Natural killer cell (primary cell): ENCODE results near the gene TRUB2. TPM values are rescaled to one million over a fixed set of nuclear protein-coding genes. Genes with fewer than 3 reads are reported as not detected.
A peak's percentile ranks its signal among the peaks of the same experiment; 100 is the strongest.

Source experiments
- ATAC-seq, 3 donors: fragments of 150-1000 bp in 2 of 3; fragments of 200-7000 bp in 1 of 3; cut with Tn5 transposase; 1 replicate in 1 of 3; 2 replicates in 2 of 3; pipeline ENCODE4 v1.10.0; 2021; ENCODE audit warnings: mild to moderate bottlenecking in 2 of 3, moderate library complexity in 2 of 3
- DNase-seq, 2 donors: peaks; one replicate each; pipeline versions ENCODE4 v3.0.0 to v3.0.0-alpha.2; 2013 to 2021; ENCODE audit warnings: mixed read lengths in 1 of 2
- H3K27ac ChIP-seq: one replicate; pipeline ENCODE4 v1.5.1; 2013; ENCODE audit warnings: mild to moderate bottlenecking, low read length
- H3K27me3 ChIP-seq: one replicate; pipeline ENCODE4 v1.6.1; 2013; ENCODE audit warnings: low read length; ENCODE audit not compliant: control insufficient read depth, insufficient read depth
- H3K36me3 ChIP-seq: one replicate; pipeline ENCODE4 v1.6.1; 2013; ENCODE audit warnings: low read length; ENCODE audit not compliant: control insufficient read depth, insufficient read depth
- H3K4me1 ChIP-seq: one replicate; pipeline ENCODE4 v1.6.1; 2013; ENCODE audit warnings: low read length; ENCODE audit not compliant: control insufficient read depth, insufficient read depth
- H3K4me3 ChIP-seq: one replicate; pipeline ENCODE4 v1.5.1; 2013; ENCODE audit warnings: low read length
- H3K9me3 ChIP-seq: one replicate; pipeline ENCODE4 v1.6.1; 2013; ENCODE audit warnings: low read length; ENCODE audit not compliant: control insufficient read depth, insufficient read depth
- H3K27ac Mint-ChIP-seq, 2 donors: one replicate each; pipeline ENCODE4 v1.8.0; 2022; ENCODE audit warnings: mild to moderate bottlenecking in 2 of 2, mixed read lengths in 2 of 2, moderate library complexity in 1 of 2
- H3K27me3 Mint-ChIP-seq, 2 donors: one replicate each; pipeline ENCODE4 v1.8.0; 2022; ENCODE audit warnings: low read depth in 2 of 2, mixed read lengths in 2 of 2
- H3K36me3 Mint-ChIP-seq: one replicate; pipeline ENCODE4 v1.8.0; 2022; ENCODE audit warnings: mixed read lengths
- H3K4me1 Mint-ChIP-seq, 2 donors: one replicate each; pipeline ENCODE4 v1.8.0; 2022; ENCODE audit warnings: mixed read lengths in 2 of 2
- H3K4me3 Mint-ChIP-seq: one replicate; pipeline ENCODE4 v1.8.0; 2022; ENCODE audit warnings: mild to moderate bottlenecking, moderate library complexity, mixed read lengths
- H3K9me3 Mint-ChIP-seq, 2 donors: one replicate each; pipeline ENCODE4 v1.8.0; 2022; ENCODE audit warnings: mixed read lengths in 2 of 2
- WGBS: methylation state at CpG from one replicate; pipeline ENCODE4 v1.1.7; 2013; ENCODE audit warnings: missing lambda C conversion rate; ENCODE audit not compliant: insufficient coverage; 5-methylcytosine and 5-hydroxymethylcytosine counted together
- intact Hi-C: fragments of 100-400 bp; cut with micrococcal nuclease; formaldehyde crosslinking; loops from one replicate; pipeline ENCODE4 v1.14.2; 2022
- total RNA-seq, 4 donors: library from RNA; stranded (reverse); fragments of 120-200 nt in 1 of 4; gene quantifications; one replicate each; pipeline versions ENCODE4 v1.2.3 to v1.2.4, GENCODE V29; 2013 to 2022
- TF ChIP-seq, protein P1 (sequence below): fragments of 200-600 bp; IDR thresholded peaks from one replicate; pipeline ENCODE4 v1.8.0; 2022; ENCODE audit warnings: antibody characterized with exemption

TRUB2 gene
- total RNA-seq, 3 donors from 2014 or later (not counting 1 experiment from before 2014, with no cell fraction given): 8.8 to 12.0 (median 11.3) TPM

DNA sequence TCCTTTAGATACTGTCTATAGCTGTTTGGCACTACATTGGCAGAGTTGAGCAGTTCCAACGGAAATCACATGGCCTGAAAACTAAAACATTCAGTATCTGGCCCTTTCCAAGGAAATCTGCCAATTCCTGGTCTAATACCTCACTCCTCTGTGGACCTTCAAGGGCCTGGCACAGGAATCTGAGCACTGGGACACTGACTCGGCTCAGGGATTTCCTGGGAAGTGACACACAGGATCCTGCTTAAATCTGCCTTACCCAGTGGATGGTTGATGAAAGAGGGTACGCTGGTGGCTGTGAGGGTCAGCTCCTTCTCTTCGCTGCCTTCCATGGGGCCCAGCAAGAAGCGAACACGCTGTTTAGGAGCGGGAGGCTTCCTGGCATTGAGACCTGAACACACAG lies 904 bp downstream of the TRUB2 start:
- Histone ChIP-seq H3K27me3 (no peaks in the 10 kb centered on the region), H3K4me3 (no peak overlapping the region), H3K4me1 (peaks cover 28% of the 10 kb centered on the region), H3K9me3 (no peaks in the 10 kb centered on the region), H3K36me3 (peaks cover 15% of the 10 kb centered on the region), H3K27ac (no peak overlapping the region)
- Mint-ChIP-seq H3K4me3 (peak overlapping the region; percentile 95), H3K36me3 (no peaks in the 10 kb centered on the region), H3K27ac (peak overlapping the region; percentile 94 to 95), H3K4me1 (peaks cover 19 to 20% of the 10 kb centered on the region in 2 donors), H3K9me3 (no peaks in the 10 kb centered on the region), H3K27me3 (no peaks in the 10 kb centered on the region)
- intact Hi-C loops: loop anchor here (5.0 to 10.0 kb wide), 2 partner anchors 44 to 127 kb away; partner anchors contain the start of genes CIZ1, GOLGA2 and SWI5
- TF ChIP-seq, protein P1, sequence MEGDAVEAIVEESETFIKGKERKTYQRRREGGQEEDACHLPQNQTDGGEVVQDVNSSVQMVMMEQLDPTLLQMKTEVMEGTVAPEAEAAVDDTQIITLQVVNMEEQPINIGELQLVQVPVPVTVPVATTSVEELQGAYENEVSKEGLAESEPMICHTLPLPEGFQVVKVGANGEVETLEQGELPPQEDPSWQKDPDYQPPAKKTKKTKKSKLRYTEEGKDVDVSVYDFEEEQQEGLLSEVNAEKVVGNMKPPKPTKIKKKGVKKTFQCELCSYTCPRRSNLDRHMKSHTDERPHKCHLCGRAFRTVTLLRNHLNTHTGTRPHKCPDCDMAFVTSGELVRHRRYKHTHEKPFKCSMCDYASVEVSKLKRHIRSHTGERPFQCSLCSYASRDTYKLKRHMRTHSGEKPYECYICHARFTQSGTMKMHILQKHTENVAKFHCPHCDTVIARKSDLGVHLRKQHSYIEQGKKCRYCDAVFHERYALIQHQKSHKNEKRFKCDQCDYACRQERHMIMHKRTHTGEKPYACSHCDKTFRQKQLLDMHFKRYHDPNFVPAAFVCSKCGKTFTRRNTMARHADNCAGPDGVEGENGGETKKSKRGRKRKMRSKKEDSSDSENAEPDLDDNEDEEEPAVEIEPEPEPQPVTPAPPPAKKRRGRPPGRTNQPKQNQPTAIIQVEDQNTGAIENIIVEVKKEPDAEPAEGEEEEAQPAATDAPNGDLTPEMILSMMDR: no peak
- no peak for DNase-seq
- ATAC-seq: no peak
- whole genome bisulfite sequencing: 93% methylated on average over 4 of the region's 7 CpGs

DNA sequence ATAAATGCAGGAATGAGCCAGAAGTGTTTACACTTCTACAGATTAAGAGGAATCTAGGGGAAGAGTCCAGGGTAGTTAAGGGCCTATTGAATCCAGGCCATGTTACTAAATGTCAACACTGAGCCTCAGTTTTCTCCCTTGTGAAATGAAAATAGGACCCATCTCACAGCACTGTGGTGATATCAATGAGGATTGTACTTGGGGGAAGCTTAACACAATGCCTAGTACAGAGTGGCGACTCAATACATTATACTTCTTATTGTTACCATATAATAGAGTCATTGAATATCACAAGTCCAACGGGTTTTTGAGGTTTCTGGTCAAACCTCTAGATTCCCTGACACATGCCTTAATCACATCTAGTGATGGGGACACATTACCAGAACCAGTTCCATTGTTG lies 4.6 kb downstream of the TRUB2 start:
- no peaks in the 10 kb centered on the region for H3K27me3 ChIP-seq
- H3K36me3 Mint-ChIP-seq: no peaks in the 10 kb centered on the region

DNA sequence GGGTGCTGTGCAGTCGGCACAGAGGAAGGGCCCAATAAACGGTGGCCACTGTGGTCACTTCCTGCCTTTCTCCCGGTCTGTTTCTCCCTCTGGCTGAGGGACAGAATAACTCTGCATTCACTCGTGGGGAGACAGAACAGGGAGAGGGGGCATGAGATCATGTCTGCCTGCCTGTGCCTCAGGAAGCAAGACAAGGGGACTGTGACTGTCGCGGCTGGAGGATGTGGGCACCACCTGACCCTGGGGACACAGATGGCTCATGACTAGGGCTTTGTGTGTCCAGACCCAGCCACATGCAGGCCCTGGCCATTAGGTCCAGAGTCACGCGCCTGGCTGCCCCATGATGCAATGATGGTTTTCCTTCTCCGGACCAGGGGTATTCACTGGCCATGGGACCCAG lies 5.8 kb downstream of the TRUB2 start:
- Histone ChIP-seq H3K27ac (no peak overlapping the region), H3K27me3 (no peaks in the 10 kb centered on the region), H3K4me3 (no peak overlapping the region), H3K36me3 (peaks cover 32% of the 10 kb centered on the region), H3K9me3 (no peaks in the 10 kb centered on the region), H3K4me1 (peaks cover 3% of the 10 kb centered on the region)
- intact Hi-C loops: no loop called here
- Mint-ChIP-seq H3K36me3 (no peaks in the 10 kb centered on the region), H3K27me3 (no peaks in the 10 kb centered on the region), H3K4me3 (no peak overlapping the region), H3K9me3 (no peaks in the 10 kb centered on the region), H3K4me1 (no peaks in the 10 kb centered on the region), H3K27ac (no peak overlapping the region)
- TF ChIP-seq, protein P1: no peak
- WGBS: 89% methylated on average over 8 of the region's 9 CpGs
- ATAC-seq (no peak), DNase-seq (no peak)

More for the DNA sequence above, 4.6 kb downstream of the TRUB2 start:
- Histone ChIP-seq H3K4me1 (peaks cover 11% of the 10 kb centered on the region), H3K4me3 (no peak overlapping the region), H3K36me3 (peaks cover 31% of the 10 kb centered on the region), H3K9me3 (no peaks in the 10 kb centered on the region), H3K27ac (no peak overlapping the region)
- intact Hi-C loops: no loop called here
- Mint-ChIP-seq H3K27me3 (no peaks in the 10 kb centered on the region), H3K27ac (no peak overlapping the region), H3K4me3 (no peak overlapping the region), H3K9me3 (no peaks in the 10 kb centered on the region), H3K4me1 (peaks cover 11 to 12% of the 10 kb centered on the region in 2 donors)
- DNase-seq (no peak), ATAC-seq (no peak)
- TF ChIP-seq, protein P1: no peak
- 75% methylated on average over 2 of the region's 2 CpGs for WGBS

DNA sequence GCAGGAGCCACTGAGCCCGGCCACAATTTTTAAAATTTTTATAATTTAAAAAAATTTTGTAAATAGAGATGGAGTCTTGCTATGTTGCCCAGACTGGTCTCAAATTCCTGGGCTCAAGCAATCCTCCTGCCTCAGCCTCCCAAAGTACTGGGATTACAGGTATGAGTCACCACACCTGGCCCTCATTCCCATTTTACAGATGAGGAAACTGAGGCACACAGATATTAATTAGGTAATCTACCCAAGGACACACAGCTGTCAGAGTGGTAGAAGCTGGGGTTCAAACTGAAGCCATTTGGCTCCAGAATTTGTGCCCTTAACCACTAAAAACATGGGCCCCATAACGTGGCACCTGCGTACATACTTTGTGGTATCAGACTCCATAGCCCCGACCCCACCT lies 7.5 kb downstream of the TRUB2 start:
- no peaks in the 10 kb centered on the region for H3K9me3 ChIP-seq
- H3K4me3 ChIP-seq: no peak overlapping the region
- no peaks in the 10 kb centered on the region for H3K27me3 ChIP-seq
- intact Hi-C loops: no loop called here
- H3K36me3 Mint-ChIP-seq: no peaks in the 10 kb centered on the region
- no peak overlapping the region for H3K27ac Mint-ChIP-seq
- H3K4me1 Mint-ChIP-seq: no peaks in the 10 kb centered on the region
- H3K27ac ChIP-seq: no peak overlapping the region
- 97% methylated on average over 3 of the region's 4 CpGs for WGBS
- DNase-seq (no peak), ATAC-seq (no peak)
- H3K27me3 Mint-ChIP-seq: no peaks in the 10 kb centered on the region
- no peaks in the 10 kb centered on the region for H3K9me3 Mint-ChIP-seq
- H3K36me3 ChIP-seq: peaks cover 43% of the 10 kb centered on the region
- no peaks in the 10 kb centered on the region for H3K4me1 ChIP-seq
- TF ChIP-seq, protein P1: no peak
- no peak overlapping the region for H3K4me3 Mint-ChIP-seq
